GM10266 (cell line): Measurements from ENCODE around the gene CCNB2.
A peak's percentile ranks its signal among the peaks of the same experiment; 100 is the strongest.
"Not testable (repeated sequence)": the region's sequence is repeated elsewhere in the genome, so short reads cannot be mapped to it uniquely, and the experiment has no call there.

Source experiments
- DNase-seq: peaks from one replicate; pipeline ENCODE4 v3.0.0; 2012; ENCODE audit errors: extremely low spot score
- CTCF ChIP-seq: IDR thresholded peaks from 2 replicates; pipeline ENCODE4 v1.5.1; 2012; ENCODE audit warnings: mild to moderate bottlenecking, low read depth; ENCODE audit not compliant: control insufficient read depth, insufficient read depth; ENCODE audit errors: missing control alignments

The CCNB2 gene

DNA sequence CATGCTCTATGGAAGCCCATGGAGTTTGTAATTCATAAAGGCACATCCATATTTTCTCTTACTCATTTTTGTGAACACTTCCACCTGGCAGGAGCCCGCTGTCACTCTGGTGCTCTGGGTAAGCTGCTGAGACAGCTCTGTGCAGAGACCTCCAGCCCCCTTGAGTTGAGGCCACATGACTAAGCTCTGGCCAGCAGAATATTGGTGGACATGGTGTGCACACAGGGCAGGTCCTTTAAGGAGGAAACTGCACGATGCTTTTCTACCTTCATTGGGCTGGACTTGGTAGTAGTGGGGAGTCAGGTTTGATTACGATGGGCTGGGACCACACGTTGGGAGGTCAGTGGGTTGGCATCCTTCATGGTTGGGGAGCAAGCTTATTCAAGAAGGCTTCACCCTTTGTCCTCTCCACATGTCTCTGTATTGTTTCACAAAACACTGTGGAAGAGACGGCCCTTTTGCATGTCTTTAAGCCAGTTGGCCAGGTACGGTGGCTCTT, 29.0 kb downstream of the CCNB2 start:
- DNase-seq, result no peak
- TF ChIP-seq CTCF, result no peak

- DNase-seq, result peak; percentile 24
- no peak for TF ChIP-seq CTCF
These were observed 32.6 kb downstream of the CCNB2 start for GRCh38 chr15:59137566-59137965.

DNA sequence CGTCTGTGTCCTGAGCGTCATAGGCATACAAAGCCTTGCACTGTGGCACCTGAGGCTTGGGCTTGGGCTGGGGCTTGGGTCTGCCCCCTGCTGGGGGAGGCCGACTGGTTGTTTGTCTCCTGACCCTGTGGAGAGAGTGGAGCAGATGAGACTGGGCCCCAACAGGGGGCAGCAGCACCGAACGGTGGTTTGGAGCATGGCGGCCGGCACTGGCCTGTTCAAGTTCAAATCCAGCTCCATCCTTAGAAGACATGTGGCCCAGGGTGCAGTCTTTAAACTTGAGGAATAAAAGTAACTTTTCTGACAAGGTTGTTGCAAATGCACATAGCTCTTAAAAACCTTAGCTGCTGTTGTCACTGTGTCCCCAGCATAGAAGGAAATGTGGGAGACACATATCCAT, 33.3 kb downstream of the CCNB2 start:
- peak; percentile 69 for TF ChIP-seq CTCF
- peak; percentile 55 for DNase-seq

DNA sequence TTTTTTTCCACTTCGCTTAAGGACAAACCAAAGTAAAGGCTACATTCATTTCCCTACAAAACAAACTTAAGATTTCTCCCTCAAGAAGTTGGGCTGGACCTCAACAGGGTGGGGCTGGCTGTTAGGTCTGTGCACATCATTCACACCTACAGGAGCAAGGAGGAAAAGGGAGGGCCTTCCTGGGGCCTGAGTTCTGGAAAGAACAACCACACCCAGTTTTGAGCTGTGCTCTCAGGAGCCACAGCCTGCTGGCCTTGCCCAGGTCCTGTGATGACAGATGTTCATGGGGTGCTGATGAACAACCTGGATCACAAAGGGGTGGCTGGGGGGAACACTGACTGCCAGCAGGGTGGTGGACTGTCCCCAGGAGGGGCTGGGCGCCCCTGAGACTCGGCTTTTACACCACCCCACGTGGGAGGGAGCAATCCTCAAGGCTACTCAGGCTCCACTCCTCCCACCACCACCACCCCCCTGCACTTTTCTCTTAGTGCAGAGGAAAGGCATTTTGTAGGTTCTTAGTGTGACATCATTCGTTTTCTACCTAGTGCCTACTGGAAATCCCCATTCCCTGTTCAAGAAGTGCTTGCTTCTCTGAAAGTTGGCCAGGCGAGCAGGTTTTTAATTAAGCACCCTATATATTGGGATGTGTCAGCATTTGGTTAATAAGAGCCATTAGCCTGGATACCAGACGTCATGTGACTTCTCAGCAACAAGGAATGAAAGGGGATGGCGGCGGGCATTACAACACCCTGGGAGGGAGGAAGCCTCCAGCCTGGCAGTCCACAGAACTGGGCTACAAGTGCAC, 35.7 kb downstream of the CCNB2 start:
- TF ChIP-seq CTCF, result no peak
- peak; percentile 25 for DNase-seq

DNA sequence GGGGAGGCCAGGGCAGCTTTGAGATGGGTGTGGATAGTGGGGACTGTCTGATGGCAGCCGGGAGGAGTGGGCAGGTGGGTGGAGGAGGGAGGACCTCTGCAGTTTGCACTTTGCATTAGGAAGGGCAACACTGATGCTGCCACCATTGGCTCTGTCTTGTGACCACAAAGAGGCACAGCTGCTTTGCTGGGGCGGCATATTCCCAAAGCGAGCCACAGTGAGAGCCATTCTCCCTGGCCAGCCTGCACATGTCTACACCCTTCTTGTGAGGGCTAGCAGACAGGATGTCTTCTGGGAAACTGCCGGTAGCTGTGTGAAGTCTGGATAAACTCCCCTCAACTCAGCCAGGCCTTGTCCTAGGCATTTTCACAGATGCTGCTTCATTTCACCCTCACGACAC, 38.3 kb downstream of the CCNB2 start:
- DNase-seq, result no peak
- TF ChIP-seq CTCF, result no peak

DNA sequence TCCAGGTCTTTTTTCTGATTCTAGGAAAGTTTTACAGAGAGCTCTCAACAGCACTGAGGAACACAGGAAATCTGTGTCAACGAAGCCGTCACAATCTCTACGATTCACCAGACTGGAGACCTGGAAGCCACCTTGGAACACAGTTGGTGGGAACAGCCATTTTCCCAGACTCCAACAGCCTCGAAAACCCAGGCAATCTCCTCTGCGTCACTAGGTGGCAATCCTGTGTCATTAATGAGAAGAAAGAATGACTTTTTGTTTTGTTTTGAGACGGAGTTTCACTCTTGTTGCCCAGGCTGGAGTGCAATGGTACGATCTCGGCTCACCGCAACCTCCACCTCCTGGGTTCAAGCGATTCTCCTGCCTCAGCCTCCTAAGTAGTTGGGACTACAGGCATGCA, 39.6 kb downstream of the CCNB2 start:
- DNase-seq, result not testable (repeated sequence)

GRCh38 chr15:59147666-59148065, 42.7 kb downstream of the CCNB2 start:
- DNase-seq, result no peak
- TF ChIP-seq CTCF, result no peak
